ENCODE results near the gene RFNG. TPM values are rescaled to one million over a fixed set of nuclear protein-coding genes. Genes with fewer than 3 reads are reported as not detected.
A peak's percentile ranks its signal among the peaks of the same experiment; 100 is the strongest.

RFNG gene
- total RNA-seq, 1 experiment from 2014 or later: 37.9 TPM

GRCh38 chr17:82003411-82004381 lies 47.9 kb downstream of the RFNG start:
- Mint-ChIP-seq H3K36me3 (ENCODE audit: insufficient read depth, unreplicated experiment) (peaks cover 6% of the 10 kb centered on the region), H3K4me1 (ENCODE audit: insufficient read depth, unreplicated experiment) (peaks cover 10% of the 10 kb centered on the region), H3K4me3 (ENCODE audit: unreplicated experiment) (no peak overlapping the region), H3K27ac (ENCODE audit: low read depth, unreplicated experiment) (no peak overlapping the region), H3K27me3 (ENCODE audit: insufficient read depth, unreplicated experiment) (no peaks in the 10 kb centered on the region), H3K9me3 (ENCODE audit: unreplicated experiment) (no peaks in the 10 kb centered on the region)
- no TSS peak for BruUV-seq (replicated peaks)
- CTCF ChIA-PET: interaction anchor here (0.6 to 2.2 kb wide), 8 partner anchors 13 to 72 kb away, joined by 3 to 10 read pairs (median 5); partner anchors contain the start of genes CENPX, LRRC45 and NOTUM
- POLR2A ChIA-PET: interaction anchor here (0.6 to 3.7 kb wide), 8 partner anchors 12 to 290 kb away, joined by 3 to 31 read pairs (median 9); partner anchors contain the start of genes CENPX and LRRC45
- peak; percentile 95 for DNase-seq (ENCODE audit: unreplicated experiment)
- intact Hi-C loops (cut with micrococcal nuclease): loop anchor here (2.0 kb wide), 1 partner anchor 27 kb away; the partner anchor contains the start of gene ASPSCR1
- TF ChIP-seq CTCF (IDR thresholded peaks at IDR 0.05; ENCODE audit: unreplicated experiment): no peak

GRCh38 chr17:82001571-82002056 lies 50.0 kb downstream of the RFNG start:
- peaks cover 6% of the 10 kb centered on the region for H3K4me1 Mint-ChIP-seq (ENCODE audit: insufficient read depth, unreplicated experiment)
- no peaks in the 10 kb centered on the region for H3K27me3 Mint-ChIP-seq (ENCODE audit: insufficient read depth, unreplicated experiment)
- DNase-seq (ENCODE audit: unreplicated experiment): no peak
- H3K36me3 Mint-ChIP-seq (ENCODE audit: insufficient read depth, unreplicated experiment): peaks cover 5% of the 10 kb centered on the region
- intact Hi-C loops (cut with micrococcal nuclease): loop anchor here (2.0 kb wide), 1 partner anchor 25 kb away; the partner anchor contains the start of gene ASPSCR1
- BruUV-seq (replicated peaks): no TSS peak
- H3K9me3 Mint-ChIP-seq (ENCODE audit: unreplicated experiment): no peaks in the 10 kb centered on the region
- no peak for TF ChIP-seq CTCF (IDR thresholded peaks at IDR 0.05; ENCODE audit: unreplicated experiment)
- ChIA-PET POLR2A (interaction anchor here (1.2 to 3.7 kb wide), 2 partner anchors 10 to 42 kb away, joined by 9 to 31 read pairs; no protein-coding TSS in a partner anchor), CTCF (interaction anchor here (0.7 kb wide), 1 partner anchor 19 kb away, joined by 3 read pairs; no protein-coding TSS in a partner anchor)
- H3K27ac Mint-ChIP-seq (ENCODE audit: low read depth, unreplicated experiment): no peak overlapping the region
- H3K4me3 Mint-ChIP-seq (ENCODE audit: unreplicated experiment): no peak overlapping the region

- ChIA-PET CTCF (no interaction called here), POLR2A (no interaction called here)
- intact Hi-C loops (cut with micrococcal nuclease): no loop called here
- DNase-seq (ENCODE audit: unreplicated experiment): no peak
- Mint-ChIP-seq H3K4me1 (ENCODE audit: insufficient read depth, unreplicated experiment) (peaks cover 2% of the 10 kb centered on the region), H3K4me3 (ENCODE audit: unreplicated experiment) (no peak overlapping the region), H3K27ac (ENCODE audit: low read depth, unreplicated experiment) (no peak overlapping the region), H3K36me3 (ENCODE audit: insufficient read depth, unreplicated experiment) (peaks cover 5% of the 10 kb centered on the region), H3K27me3 (ENCODE audit: insufficient read depth, unreplicated experiment) (no peaks in the 10 kb centered on the region), H3K9me3 (ENCODE audit: unreplicated experiment) (no peaks in the 10 kb centered on the region)
- BruUV-seq (replicated peaks): no TSS peak
- no peak for TF ChIP-seq CTCF (IDR thresholded peaks at IDR 0.05; ENCODE audit: unreplicated experiment)
These were observed 50.6 kb downstream of the RFNG start for GRCh38 chr17:82000803-82001570.
